Measurements from ENCODE around the gene C9orf72. TPM values are rescaled to one million over a fixed set of nuclear protein-coding genes. Genes with fewer than 3 reads are reported as not detected.

The C9orf72 gene
- total and polyA plus RNA-seq, 9 of the 15 experiments (the other 6 are each of a cell fraction or from before 2014, with no cell fraction given), result 2.3 to 7.3 (median 4.1) TPM

DNA sequence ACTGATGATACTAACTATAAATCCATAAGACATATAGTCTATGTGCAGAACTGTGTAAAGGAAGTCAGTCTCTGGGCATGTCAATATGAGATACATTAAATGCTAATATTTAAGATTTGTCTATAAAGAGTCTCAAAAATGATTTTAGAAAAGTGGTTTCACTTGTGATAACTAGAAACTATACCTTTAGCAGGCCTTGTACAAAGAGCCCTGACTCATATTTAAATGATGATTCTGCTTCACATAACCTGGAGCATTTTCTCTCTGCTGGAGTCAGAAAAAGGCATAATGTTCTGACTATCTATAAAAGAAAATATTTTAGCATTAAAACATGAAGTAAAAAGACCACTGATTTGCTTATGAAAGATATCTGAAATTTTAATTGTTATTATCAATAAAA is 15.0 kb downstream of the C9orf72 start:
- Histone ChIP-seq H3K4me2 (ENCODE audit: insufficient read depth, low read length) (no peak overlapping the region), H3K9me1 (ENCODE audit: control insufficient read depth, insufficient read depth, low read length) (no peaks in the 10 kb centered on the region), H2AFZ (ENCODE audit: low read depth, low read length) (no peak overlapping the region), H4K20me1 (replicated peaks; ENCODE audit: control insufficient read depth, insufficient read depth, low read length) (no peaks in the 10 kb centered on the region), H3K4me1 (replicated peaks in 1 of 2; ENCODE audit: control insufficient read depth in 2 of 2, insufficient read depth in 2 of 2, low read length in 2 of 2) (no peaks in the 10 kb centered on the region), H3K27ac (ENCODE audit: extremely low read depth, low read depth, low read length) (no peak overlapping the region), H3K79me2 (ENCODE audit: control insufficient read depth, insufficient read depth, low read length) (no peaks in the 10 kb centered on the region), H3K9me3 (replicated peaks; ENCODE audit: control insufficient read depth, insufficient read depth, low read depth, low read length) (no peaks in the 10 kb centered on the region), H3K9ac (ENCODE audit: insufficient read depth in 1 of 2, low read depth in 2 of 2, low read length in 2 of 2) (no peak overlapping the region), H3K27me3 (ENCODE audit: control insufficient read depth in 2 of 2, insufficient read depth in 2 of 2, low read length in 2 of 2) (no peaks in the 10 kb centered on the region), H3K36me3 (ENCODE audit: control insufficient read depth, insufficient read depth, low read length) (0 out of 3 replicates have a peak, but pooled peaks cover 2% of the 10 kb centered on the region), H3K4me3 (no peak overlapping the region)
- BruUV-seq (replicated peaks), result no TSS peak
- intact Hi-C loops (cut with micrococcal nuclease) (no loop called here), in situ Hi-C loops (cut with MboI) (no loop called here)
- ChIA-PET CTCF (ENCODE audit: low intra/inter-chr PET ratio) (no interaction called here), POLR2A (no interaction called here)
- TF ChIP-seq ZBTB11 (CRISPR knock-in tag; IDR thresholded peaks at IDR 0.05) (no peak), SP2 (IDR thresholded peaks at IDR 0.05; ENCODE audit: extremely low read depth, low read depth, low read length, poor library complexity, severe bottlenecking) (no peak)
- no peak for DNase-seq (ENCODE audit: extremely low read depth in 1 of 4, low spot score in 3 of 4)
- FAIRE-seq, result no peak
- ATAC-seq, result no peak

Data from K562 (cell line).